HepG2 (cell line): ENCODE measurements around the gene SRCAP. TPM values are rescaled to one million over a fixed set of nuclear protein-coding genes. Genes with fewer than 3 reads are reported as not detected.
A peak's percentile ranks its signal among the peaks of the same experiment; 100 is the strongest.

Source experiments
- DNMT3B ChIP-seq: conservative IDR thresholded peaks from 2 replicates; pipeline ENCODE4 v1.6.1; 2016; ENCODE audit warnings: missing biosample characterization, control low read depth
- FOSL2 ChIP-seq: sonication (generic); formaldehyde crosslinking; IDR thresholded peaks from 2 replicates; pipeline ENCODE4 v1.4.0; 2020; ENCODE audit warnings: missing genetic modification reagents
- FOXA3 ChIP-seq: IDR thresholded peaks from 2 replicates; pipeline ENCODE4 v1.6.1; 2016; ENCODE audit warnings: missing genetic modification reagents, missing compliant biosample characterization
- GABPA ChIP-seq, 2 experiments: IDR thresholded peaks; 2 replicates each; pipeline ENCODE4 v1.6.1; 2011 to 2016; ENCODE audit warnings: low read depth in 2 of 2, low read length in 1 of 2, missing biosample characterization in 1 of 2, missing genetic modification characterization in 1 of 2
- HNF4G ChIP-seq, 2 experiments: sonication (generic) in 1 of 2; formaldehyde crosslinking in 1 of 2; IDR thresholded peaks; 2 replicates each; pipeline versions ENCODE4 v1.4.0 to v1.6.1; 2011 to 2020; ENCODE audit warnings: borderline replicate concordance in 2 of 2, low read depth in 2 of 2, mild to moderate bottlenecking in 2 of 2, low read length in 1 of 2, missing genetic modification reagents in 1 of 2, moderate library complexity in 1 of 2
- HNRNPK ChIP-seq: fragments of 200-400 bp; formaldehyde crosslinking; IDR thresholded peaks from 2 replicates; pipeline ENCODE4 v1.6.1; 2018; ENCODE audit warnings: low read length, low read depth, moderate library complexity, mild to moderate bottlenecking; ENCODE audit not compliant: poor library complexity, severe bottlenecking
- JARID2 ChIP-seq: sonication (generic); formaldehyde crosslinking; IDR thresholded peaks from 2 replicates; pipeline ENCODE4 v1.8.1; 2023; ENCODE audit warnings: missing genetic modification reagents, inconsistent platforms; ENCODE audit not compliant: insufficient replicate concordance
- JUND ChIP-seq: sonication (generic); formaldehyde crosslinking; IDR thresholded peaks from 2 replicates; pipeline ENCODE4 v1.8.0; 2022; ENCODE audit warnings: mild to moderate bottlenecking, missing genetic modification reagents
- NKX3-1 ChIP-seq: sonication (generic); formaldehyde crosslinking; IDR thresholded peaks from 2 replicates; pipeline ENCODE4 v1.5.0; 2020; ENCODE audit warnings: missing genetic modification reagents
- NR2C2 ChIP-seq: sonication (generic); formaldehyde crosslinking; IDR thresholded peaks from 2 replicates; pipeline ENCODE4 v1.4.0; 2020; ENCODE audit warnings: missing genetic modification reagents, mild to moderate bottlenecking, moderate library complexity, borderline replicate concordance
- PAWR ChIP-seq: sonication (generic); formaldehyde crosslinking; IDR thresholded peaks from 2 replicates; pipeline ENCODE4 v1.4.0; 2020; ENCODE audit warnings: missing genetic modification reagents, mild to moderate bottlenecking, borderline replicate concordance
- PHF20 ChIP-seq: sonication (generic); formaldehyde crosslinking; IDR thresholded peaks from 2 replicates; pipeline ENCODE4 v1.5.0; 2020; ENCODE audit warnings: mild to moderate bottlenecking, missing genetic modification reagents
- POLR2A ChIP-seq, 2 experiments: IDR thresholded peaks; 2 replicates each; pipeline ENCODE4 v1.6.1; 2011; ENCODE audit warnings: low read depth in 2 of 2, low read length in 2 of 2, mild to moderate bottlenecking in 1 of 2, moderate library complexity in 1 of 2; ENCODE audit not compliant: insufficient read depth in 1 of 2
- SMARCE1 ChIP-seq: fragments of 450-650 bp; IDR thresholded peaks from 2 replicates; pipeline ENCODE4 v1.6.1; 2017; ENCODE audit warnings: borderline replicate concordance
- SNAI1 ChIP-seq: sonication (generic); formaldehyde crosslinking; IDR thresholded peaks from 2 replicates; pipeline ENCODE4 v1.5.0; 2020; ENCODE audit warnings: mild to moderate bottlenecking, missing genetic modification reagents, borderline replicate concordance
- SRSF4 ChIP-seq: fragments of 200-400 bp; formaldehyde crosslinking; IDR thresholded peaks from one replicate; pipeline ENCODE4 v1.6.1; 2018; ENCODE audit warnings: mild to moderate bottlenecking, low read depth, low read length, moderate library complexity; ENCODE audit not compliant: poor library complexity, severe bottlenecking
- TAF15 ChIP-seq: fragments of 200-400 bp; formaldehyde crosslinking; IDR thresholded peaks from one replicate; pipeline ENCODE4 v1.6.1; 2018; ENCODE audit warnings: mild to moderate bottlenecking, low read depth, low read length; ENCODE audit not compliant: poor library complexity, severe bottlenecking
- TP53 ChIP-seq: sonication (generic); formaldehyde crosslinking; conservative IDR thresholded peaks from 2 replicates; pipeline ENCODE4 v1.4.0; 2020; ENCODE audit warnings: missing genetic modification reagents
- YY1 ChIP-seq: IDR thresholded peaks from 2 replicates; pipeline ENCODE4 v1.6.1; 2011; ENCODE audit warnings: low read length, low read depth, moderate library complexity, mild to moderate bottlenecking; ENCODE audit not compliant: insufficient read depth, insufficient replicate concordance
- ZBTB8A ChIP-seq: sonication (generic); formaldehyde crosslinking; IDR thresholded peaks from 2 replicates; pipeline ENCODE4 v1.4.0; 2020; ENCODE audit warnings: mild to moderate bottlenecking, low read depth, missing genetic modification reagents, borderline replicate concordance
- ZFP36L1 ChIP-seq: sonication (generic); formaldehyde crosslinking; IDR thresholded peaks from 2 replicates; pipeline ENCODE4 v1.8.0; 2022; ENCODE audit warnings: mild to moderate bottlenecking, missing genetic modification reagents, moderate library complexity
- ZMAT3 ChIP-seq: sonication (generic); formaldehyde crosslinking; conservative IDR thresholded peaks from 2 replicates; pipeline ENCODE4 v1.7.0; 2021; ENCODE audit warnings: missing genetic modification reagents
- ZNF282 ChIP-seq: fragments of 450-650 bp; IDR thresholded peaks from 2 replicates; pipeline ENCODE4 v1.6.1; 2018; ENCODE audit not compliant: partially characterized antibody
- ZNF460 ChIP-seq: sonication (generic); formaldehyde crosslinking; IDR thresholded peaks from 2 replicates; pipeline ENCODE4 v1.5.1; 2020; ENCODE audit warnings: missing genetic modification reagents, mild to moderate bottlenecking, borderline replicate concordance
- ZNF580 ChIP-seq: IDR thresholded peaks from 2 replicates; pipeline ENCODE4 v1.6.1; 2016; ENCODE audit warnings: low read depth, borderline replicate concordance
- polyA plus RNA-seq, 8 experiments: library from polyadenylated mRNA; depleted of rRNA in 3 of 8; stranded (reverse) in 7 of 8; unstranded in 1 of 8; fragments of >200 nt; fragmentation: Illumina TruSeq in 4 of 8; extraction: Trizol in 4 of 8; gene quantifications; 2 replicates each; pipeline versions ENCODE4 v1.2.1 to v1.2.3, GENCODE V29; 2011 to 2016; ENCODE audit warnings: low read depth in 4 of 8, missing spikeins in 1 of 8, mixed read lengths in 1 of 8; ENCODE audit not compliant: insufficient read depth in 1 of 8
- total RNA-seq, 5 experiments: library from RNA; depleted of rRNA; stranded (reverse); fragments of >200 nt; fragmentation: Illumina TruSeq; extraction: Trizol; gene quantifications; 2 replicates each; pipeline ENCODE4 v1.2.3, GENCODE V29; 2016; ENCODE audit warnings: low read depth in 1 of 5
- TF ChIP-seq, protein P1 (sequence below): sonication (generic); formaldehyde crosslinking; IDR thresholded peaks from 2 replicates; pipeline ENCODE4 v1.8.0; 2022; ENCODE audit warnings: missing genetic modification reagents, mild to moderate bottlenecking, borderline replicate concordance

Gene SRCAP
- total and polyA plus RNA-seq, 2 of the 13 experiments (the other 11 are each of a cell fraction or from before 2014, with no cell fraction given), result 4.9 to 9.0 TPM

GRCh38 chr16:30650369-30651123 lies 48.4 kb upstream of the SRCAP start, which contains the start of gene PRR14 (continued):
- TF ChIP-seq, protein P1, sequence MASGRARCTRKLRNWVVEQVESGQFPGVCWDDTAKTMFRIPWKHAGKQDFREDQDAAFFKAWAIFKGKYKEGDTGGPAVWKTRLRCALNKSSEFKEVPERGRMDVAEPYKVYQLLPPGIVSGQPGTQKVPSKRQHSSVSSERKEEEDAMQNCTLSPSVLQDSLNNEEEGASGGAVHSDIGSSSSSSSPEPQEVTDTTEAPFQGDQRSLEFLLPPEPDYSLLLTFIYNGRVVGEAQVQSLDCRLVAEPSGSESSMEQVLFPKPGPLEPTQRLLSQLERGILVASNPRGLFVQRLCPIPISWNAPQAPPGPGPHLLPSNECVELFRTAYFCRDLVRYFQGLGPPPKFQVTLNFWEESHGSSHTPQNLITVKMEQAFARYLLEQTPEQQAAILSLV (CRISPR knock-in tag), result peak; percentile 83; the same call in 1 of the 2 replicates
- TF ChIP-seq SMARCE1, result no peak
- TF ChIP-seq JUND (CRISPR knock-in tag), result 0 out of 2 replicates have a peak, but pooled peaks have one; percentile 44
- peak; percentile 65 for TF ChIP-seq FOSL2 (CRISPR knock-in tag)
- no peak for TF ChIP-seq GABPA (IDR thresholded peaks at IDR 0.05; ENCODE audit: low read depth, low read length)
- TF ChIP-seq GABPA (CRISPR knock-in tag; IDR thresholded peaks at IDR 0.05; ENCODE audit: low read depth), result peak; percentile 86
- no peak for TF ChIP-seq ZNF460 (CRISPR knock-in tag)
- TF ChIP-seq ZMAT3 (CRISPR knock-in tag), result peak; percentile 86; the same call in 1 of the 2 replicates
- TF ChIP-seq ZFP36L1, result no peak
- TF ChIP-seq TAF15, result peak; percentile 83
- peak; percentile 96 for TF ChIP-seq SNAI1
- TF ChIP-seq FOXA3 (CRISPR knock-in tag), result peak; percentile 48; the same call in 1 of the 2 replicates
- no peak for TF ChIP-seq TP53 (CRISPR knock-in tag)
- TF ChIP-seq NKX3-1 (CRISPR knock-in tag), result no peak; the same call in 1 of the 2 replicates
- peak; percentile 90 for TF ChIP-seq NR2C2 (CRISPR knock-in tag)
- no peak for TF ChIP-seq ZBTB8A (CRISPR knock-in tag)
- no peak for TF ChIP-seq HNRNPK
- peak; percentile 9 for TF ChIP-seq JARID2 (CRISPR knock-in tag)
- no peak for TF ChIP-seq HNF4G (IDR thresholded peaks at IDR 0.05; ENCODE audit: borderline replicate concordance, low read depth, low read length)
- TF ChIP-seq HNF4G (CRISPR knock-in tag; IDR thresholded peaks at IDR 0.05; ENCODE audit: borderline replicate concordance, low read depth), result no peak
- peak in 1 of 2 experiments; percentile 59; a peak in 2 of 4 replicates for TF ChIP-seq POLR2A (IDR thresholded peaks at IDR 0.05; ENCODE audit: insufficient read depth in 1 of 2, low read depth in 2 of 2, low read length in 2 of 2)
- 0 out of 2 replicates have a peak, but pooled peaks have one; percentile 68 for TF ChIP-seq PAWR (CRISPR knock-in tag)
- TF ChIP-seq ZNF580 (CRISPR knock-in tag), result no peak; the same call in 1 of the 2 replicates
- TF ChIP-seq SRSF4, result no peak
- TF ChIP-seq DNMT3B (CRISPR knock-in tag), result no peak
- TF ChIP-seq ZNF282, result no peak
- TF ChIP-seq YY1, result peak; percentile 100
- TF ChIP-seq PHF20, result peak; percentile 86
